Suprapubic skin (tissue), 4 donors: ENCODE measurements around the gene HLA-F.

ENCODE experiments used
- EP300 ChIP-seq: sonication (generic); formaldehyde crosslinking; IDR thresholded peaks from one replicate; pipeline ENCODE4 v1.6.1; 2017; ENCODE audit warnings: antibody characterized with exemption
- POLR2A ChIP-seq, 2 donors: fragments of 450-650 bp; IDR thresholded peaks; one replicate each; pipeline ENCODE4 v1.6.1; 2017; ENCODE audit warnings: antibody characterized with exemption in 2 of 2, mild to moderate bottlenecking in 2 of 2, moderate library complexity in 2 of 2
- POLR2AphosphoS5 ChIP-seq, 3 donors: sonication (generic); formaldehyde crosslinking; IDR thresholded peaks; one replicate each; pipeline ENCODE4 v1.6.1; 2017; ENCODE audit warnings: antibody characterized with exemption in 3 of 3
- TF ChIP-seq, protein P1 (sequence below), 2 donors: fragments of 200-600 bp in 1 of 2; fragments of 450-650 bp in 1 of 2; sonication (generic) in 1 of 2; IDR thresholded peaks; one replicate each; pipeline ENCODE4 v1.5.1; 2016 to 2019; ENCODE audit warnings: antibody characterized with exemption in 2 of 2, mild to moderate bottlenecking in 1 of 2, moderate library complexity in 1 of 2

DNA sequence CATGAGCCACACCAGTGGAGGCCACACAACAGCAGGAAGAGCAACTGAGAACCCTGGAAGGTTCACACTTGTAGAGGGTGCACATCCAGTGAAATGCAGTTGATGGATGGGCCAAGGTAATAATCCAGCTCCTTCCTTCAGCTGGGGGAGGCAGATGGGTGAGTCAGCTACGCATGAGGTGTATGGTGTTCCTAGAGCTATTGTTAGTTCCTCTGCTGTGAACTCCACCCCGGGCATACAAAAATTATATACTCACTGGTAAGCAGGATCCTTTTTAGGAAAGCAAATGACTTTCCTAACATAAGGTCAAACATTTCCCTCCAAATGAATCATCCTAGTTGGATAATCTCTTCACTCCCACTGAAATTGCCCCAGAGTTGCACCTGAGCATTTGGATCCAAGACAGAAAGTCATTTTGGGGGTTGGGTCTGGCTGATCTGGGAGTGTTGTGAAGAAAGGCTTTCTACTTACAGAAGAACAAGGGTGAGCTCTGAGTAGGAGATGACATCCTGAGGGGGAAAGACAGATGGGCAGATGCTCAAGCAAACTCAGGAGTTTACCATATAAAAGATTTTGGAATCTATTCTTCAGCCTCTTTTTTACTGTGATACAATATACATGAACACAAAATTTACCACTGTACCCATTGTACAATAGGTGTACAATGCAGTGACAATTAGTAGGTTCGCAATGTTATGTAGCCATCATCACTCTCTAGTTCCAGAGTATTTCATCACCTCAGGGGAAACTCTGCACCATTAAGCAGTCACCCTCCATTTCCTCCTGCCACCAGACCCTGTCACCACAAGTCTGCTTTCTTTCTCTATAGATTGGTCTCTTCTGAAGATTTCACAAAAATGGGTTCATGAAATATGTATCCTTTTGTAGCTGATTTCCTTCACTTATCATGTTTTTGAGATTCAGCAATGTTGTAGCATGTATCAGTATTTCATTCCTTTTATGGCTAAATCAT, 11.1 kb downstream of the HLA-F start:
- no peak for TF ChIP-seq EP300
- TF ChIP-seq, protein P1, sequence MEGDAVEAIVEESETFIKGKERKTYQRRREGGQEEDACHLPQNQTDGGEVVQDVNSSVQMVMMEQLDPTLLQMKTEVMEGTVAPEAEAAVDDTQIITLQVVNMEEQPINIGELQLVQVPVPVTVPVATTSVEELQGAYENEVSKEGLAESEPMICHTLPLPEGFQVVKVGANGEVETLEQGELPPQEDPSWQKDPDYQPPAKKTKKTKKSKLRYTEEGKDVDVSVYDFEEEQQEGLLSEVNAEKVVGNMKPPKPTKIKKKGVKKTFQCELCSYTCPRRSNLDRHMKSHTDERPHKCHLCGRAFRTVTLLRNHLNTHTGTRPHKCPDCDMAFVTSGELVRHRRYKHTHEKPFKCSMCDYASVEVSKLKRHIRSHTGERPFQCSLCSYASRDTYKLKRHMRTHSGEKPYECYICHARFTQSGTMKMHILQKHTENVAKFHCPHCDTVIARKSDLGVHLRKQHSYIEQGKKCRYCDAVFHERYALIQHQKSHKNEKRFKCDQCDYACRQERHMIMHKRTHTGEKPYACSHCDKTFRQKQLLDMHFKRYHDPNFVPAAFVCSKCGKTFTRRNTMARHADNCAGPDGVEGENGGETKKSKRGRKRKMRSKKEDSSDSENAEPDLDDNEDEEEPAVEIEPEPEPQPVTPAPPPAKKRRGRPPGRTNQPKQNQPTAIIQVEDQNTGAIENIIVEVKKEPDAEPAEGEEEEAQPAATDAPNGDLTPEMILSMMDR (IDR thresholded peaks at IDR 0.05): no peak
- TF ChIP-seq POLR2AphosphoS5 (IDR thresholded peaks at IDR 0.05): no peak
- TF ChIP-seq POLR2A (IDR thresholded peaks at IDR 0.05): no peak
